Stromal cell of bone marrow (primary cell): ENCODE measurements around the gene RNF208.

ENCODE experiments used
- DNase-seq: peaks from one replicate; pipeline ENCODE4 v3.0.0-alpha.2; 2012; ENCODE audit warnings: low read depth

Gene RNF208

GRCh38 chr9:137175345-137175961, 46.6 kb downstream of the RNF208 start:
- DNase-seq = no peak

- DNase-seq = no peak
Measured at GRCh38 chr9:137174722-137175293, 47.2 kb downstream of the RNF208 start.

DNA sequence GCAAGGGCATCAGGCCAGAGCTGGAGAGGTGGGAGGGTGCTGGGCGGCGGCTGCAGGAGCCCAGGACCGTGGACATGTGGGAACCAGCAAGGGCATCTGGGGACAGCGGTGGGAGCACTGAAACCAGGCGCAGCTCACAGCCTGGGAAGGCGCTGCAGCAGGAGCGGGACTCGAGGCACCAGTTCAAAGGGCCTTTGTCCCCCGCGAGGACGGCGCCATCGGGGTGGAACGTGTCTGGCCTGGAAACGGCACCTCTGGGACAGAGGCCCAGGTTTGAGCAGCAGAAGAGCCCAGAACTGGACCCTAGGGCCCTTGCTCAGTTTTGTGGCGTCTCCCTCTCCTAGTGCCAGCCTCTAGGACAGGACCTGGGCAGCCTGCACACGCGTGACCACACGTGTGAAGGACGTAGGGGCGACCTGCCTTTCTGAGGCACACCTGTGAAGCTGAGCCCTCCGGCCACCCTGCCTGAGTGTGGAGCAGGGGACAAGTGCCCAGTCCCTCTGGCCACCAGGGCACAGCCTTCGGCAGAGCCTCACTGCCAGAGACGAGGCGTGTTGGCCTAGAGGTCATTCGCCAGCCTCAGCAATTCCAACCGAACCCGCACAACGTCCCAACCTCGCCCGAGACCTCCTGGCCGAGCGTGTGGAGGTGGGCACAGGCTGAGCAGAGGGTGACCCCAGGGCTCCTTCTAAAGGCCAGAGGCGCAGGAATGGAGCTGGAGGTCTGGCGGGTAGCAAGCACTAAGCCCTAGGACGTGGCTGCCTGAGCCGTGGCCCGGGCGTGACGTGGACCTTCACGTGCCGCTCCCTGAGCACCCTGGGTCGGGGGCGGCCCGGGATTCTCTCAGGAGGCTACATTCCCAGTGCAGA, 48.0 kb downstream of the RNF208 start:
- no peak for DNase-seq

- DNase-seq = no peak
Measured at GRCh38 chr9:137172901-137173795, 48.9 kb downstream of the RNF208 start.

DNA sequence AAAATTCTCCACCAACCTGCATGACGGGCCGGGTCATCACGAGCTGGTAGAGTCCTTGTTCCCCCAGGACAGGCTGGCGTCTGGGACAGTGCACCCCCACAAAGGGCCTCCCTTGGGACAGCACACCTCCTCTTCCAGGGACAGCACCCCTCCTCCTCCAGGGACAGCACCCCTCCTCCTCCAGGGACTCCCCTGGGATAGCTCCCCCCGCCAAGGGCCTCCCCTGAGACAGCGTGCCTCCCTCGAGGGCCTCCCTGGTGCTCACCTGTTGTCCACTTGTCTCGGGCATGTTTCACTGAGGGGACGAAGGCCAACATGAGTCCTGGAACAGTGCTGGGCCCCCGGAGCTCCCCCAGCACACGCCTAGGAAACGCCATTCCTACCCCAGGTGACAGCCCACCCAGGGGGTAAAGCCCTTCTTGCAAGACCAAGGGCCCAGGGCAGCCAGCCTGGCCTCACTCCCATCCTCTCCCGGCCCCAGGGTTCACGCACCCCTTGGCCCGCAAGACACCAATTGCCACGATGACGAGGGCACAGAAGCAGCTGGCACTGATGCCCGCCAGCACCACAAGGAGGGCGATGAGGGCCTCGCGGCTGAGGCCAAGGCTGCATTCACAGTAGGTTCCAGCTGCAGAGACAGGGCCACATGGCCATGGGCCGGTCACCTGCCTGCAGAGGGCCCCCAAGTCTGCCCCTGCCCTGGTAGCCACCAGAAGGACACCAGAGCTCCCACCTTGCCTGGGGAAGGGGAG, 50.7 kb downstream of the RNF208 start:
- DNase-seq = no peak

DNA sequence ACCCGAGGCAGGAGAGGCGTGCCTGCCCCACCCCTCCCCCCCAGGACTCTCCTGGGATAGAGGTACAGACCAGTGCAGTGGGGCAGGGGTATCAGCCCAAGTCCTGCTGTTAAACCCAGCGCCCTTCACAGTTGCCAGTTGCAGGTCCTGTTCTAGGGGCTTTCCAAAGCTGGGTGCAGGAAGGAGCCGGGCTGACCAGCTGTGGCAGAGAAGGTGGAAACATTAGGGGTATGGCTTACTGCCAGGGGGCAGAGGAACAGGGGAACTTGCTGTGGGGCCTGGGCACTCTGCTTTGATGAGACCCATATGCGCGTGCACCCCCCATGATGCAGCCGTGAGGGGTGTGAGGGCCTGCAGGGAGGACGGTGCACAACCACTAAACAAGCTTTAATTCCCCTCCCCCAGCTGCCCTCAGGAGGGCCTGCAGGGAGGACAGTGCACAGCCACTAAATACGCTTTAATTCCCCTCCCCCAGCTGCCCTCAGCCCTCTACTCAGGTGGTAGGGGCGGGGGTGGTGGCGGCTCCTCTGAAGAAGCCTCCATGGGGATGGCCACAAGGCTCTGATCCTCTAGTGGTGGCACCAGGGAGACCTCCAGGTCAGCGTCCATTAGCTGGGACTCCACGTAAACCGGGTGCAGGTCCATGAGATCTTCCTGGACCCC, 51.4 kb downstream of the RNF208 start:
- DNase-seq = no peak
